DMS53 (cell line): Measurements from ENCODE around the gene MLX.
"Not testable (repeated sequence)": the region's sequence is repeated elsewhere in the genome, so short reads cannot be mapped to it uniquely, and the experiment has no call there.

Source experiments
- DNase-seq: peaks from one replicate; lab custom pipeline; 2025; lab: John Stamatoyannopoulos, UW

The MLX gene

GRCh38 chr17:42536372-42537155 lies 30.3 kb upstream of the MLX start:
- DNase-seq = peak; percentile 97

DNA sequence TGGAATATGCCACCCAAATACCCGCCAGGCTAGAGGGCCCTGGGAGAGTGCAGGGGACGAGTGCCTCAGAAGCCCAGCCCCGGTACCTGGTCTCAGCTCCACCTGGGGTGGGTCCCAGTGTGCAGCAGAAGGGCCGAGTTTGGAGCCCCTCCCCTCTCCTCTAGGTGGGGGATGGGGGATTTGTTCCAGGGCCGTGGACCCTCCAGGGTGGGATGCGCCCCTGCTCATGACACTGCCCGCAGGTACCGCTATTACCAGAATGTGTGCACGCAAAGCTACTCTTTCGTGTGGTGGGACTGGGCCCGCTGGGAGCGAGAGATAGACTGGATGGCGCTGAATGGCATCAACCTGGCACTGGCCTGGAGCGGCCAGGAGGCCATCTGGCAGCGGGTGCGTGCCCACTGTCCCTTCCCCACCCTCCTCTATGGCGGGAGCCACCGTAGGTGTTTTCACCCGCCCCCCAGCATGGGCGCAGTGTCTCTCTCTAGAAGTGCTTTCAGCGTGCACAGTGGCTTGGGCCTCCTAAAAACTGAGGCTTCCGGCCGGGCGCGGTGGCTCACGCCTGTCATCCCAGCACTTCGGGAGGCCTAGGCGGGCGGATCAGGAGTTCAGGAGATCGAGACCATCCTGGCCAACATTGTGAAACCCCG lies 29.6 kb upstream of the MLX start:
- no peak for DNase-seq

- DNase-seq = no peak
These were observed 29.0 kb upstream of the MLX start for GRCh38 chr17:42537826-42538451.

GRCh38 chr17:42538482-42538881 lies 28.4 kb upstream of the MLX start:
- DNase-seq = no peak

DNA sequence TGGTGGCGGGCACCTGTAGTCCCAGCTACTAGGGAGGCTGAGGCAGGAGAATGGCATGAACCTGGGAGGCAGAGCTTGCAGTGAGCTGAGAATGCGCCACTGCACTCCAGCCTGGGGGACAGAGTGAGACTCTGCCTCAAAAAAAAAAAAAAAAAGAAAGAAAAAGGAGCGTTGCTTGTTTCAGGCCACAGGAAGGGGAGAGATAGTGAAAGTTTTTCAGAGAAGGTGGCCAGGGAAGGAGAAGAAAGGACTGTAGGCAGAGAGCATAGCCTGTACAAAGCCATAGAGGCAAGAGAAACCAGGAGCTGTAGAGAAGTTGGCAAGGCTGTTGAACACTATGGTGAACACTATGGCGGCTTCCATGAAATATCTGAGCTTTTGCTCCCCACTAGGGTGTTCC lies 26.3 kb upstream of the MLX start:
- not testable (repeated sequence) for DNase-seq

GRCh38 chr17:42541041-42541833 lies 25.7 kb upstream of the MLX start:
- DNase-seq = peak; percentile 89

- DNase-seq = no peak
These were observed 23.5 kb upstream of the MLX start for GRCh38 chr17:42543190-42544079.

DNA sequence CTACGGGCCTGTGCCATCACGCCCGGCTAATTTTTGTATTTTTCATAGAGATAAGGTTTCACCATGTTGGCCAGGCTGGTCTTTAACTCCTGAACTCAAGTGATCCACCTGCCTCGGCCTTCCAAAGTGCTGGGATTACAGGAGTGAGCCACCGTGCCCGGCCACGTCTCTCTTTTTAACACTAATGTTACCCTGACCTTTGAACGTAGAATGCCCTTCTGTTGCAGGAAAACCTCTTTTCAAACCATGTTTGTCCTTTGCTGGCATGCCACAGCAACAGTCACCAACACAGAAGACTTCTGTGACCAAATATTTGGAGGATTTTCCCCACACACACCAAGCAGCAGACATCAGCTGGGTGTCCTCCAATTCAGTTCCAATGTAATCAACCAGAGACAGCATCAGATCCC lies 22.0 kb upstream of the MLX start:
- DNase-seq = no peak

- not testable (repeated sequence) for DNase-seq
These were observed 21.0 kb upstream of the MLX start for GRCh38 chr17:42545755-42546505.

- DNase-seq = peak; percentile 45
These were observed 19.9 kb upstream of the MLX start for GRCh38 chr17:42547001-42547461.

GRCh38 chr17:42547698-42548069 lies 19.2 kb upstream of the MLX start:
- DNase-seq = peak; percentile 60

GRCh38 chr17:42548070-42548837 lies 18.6 kb upstream of the MLX start:
- peak; percentile 96 for DNase-seq

DNA sequence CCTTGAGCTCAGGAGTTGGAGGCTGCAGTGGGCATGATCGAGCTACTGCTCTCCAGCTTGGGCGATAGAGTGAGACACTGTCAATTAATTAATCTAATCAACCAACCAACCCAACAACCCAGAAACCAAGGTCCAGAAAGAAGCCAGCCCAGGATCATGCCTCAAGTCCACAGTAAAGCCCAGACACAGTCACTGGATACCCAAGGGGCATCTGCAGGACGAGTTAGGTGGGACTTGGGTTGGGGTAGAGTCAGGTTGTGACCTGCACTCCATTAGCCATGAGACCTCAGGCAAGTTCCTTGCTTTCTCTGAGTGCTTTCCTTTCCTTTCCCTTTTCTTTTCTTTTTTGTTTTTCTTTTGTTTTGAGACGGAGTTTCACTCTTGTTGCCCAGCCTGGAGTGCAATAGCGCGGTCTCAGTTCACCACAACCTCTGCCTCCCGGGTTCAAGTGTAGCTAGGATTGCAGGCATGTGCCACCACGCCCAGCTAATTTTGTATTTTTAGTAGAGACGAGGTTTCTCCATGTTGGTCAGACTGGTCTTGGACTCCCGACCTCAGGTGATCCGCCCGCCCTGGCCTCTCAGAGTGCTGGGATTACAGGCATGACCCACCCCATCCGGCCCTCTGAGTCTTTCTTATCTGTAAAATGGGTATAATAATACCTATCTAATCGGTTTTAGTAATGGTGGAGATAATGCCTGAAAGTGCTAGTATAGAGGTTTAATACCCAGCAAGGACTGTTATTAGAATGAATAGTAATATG lies 17.7 kb upstream of the MLX start:
- DNase-seq = no peak

DNA sequence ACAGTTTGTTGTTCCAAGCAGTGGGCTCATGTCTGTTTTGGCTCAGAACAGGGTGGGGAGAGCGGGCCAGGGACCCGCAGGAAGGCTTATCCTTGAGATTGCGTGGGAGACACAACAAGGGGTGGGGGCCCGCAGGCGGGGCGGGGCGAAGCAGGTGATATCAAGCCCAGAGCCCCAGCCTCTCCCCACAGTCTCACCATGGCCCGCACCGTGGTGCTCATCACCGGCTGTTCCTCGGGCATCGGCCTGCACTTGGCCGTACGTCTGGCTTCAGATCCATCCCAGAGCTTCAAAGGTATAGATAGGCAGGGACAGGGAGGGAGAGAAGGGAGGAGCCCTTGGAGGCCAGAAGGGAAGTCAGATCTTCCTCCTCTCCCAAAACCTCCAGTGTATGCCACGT lies 14.2 kb upstream of the MLX start, which contains the start of gene HSD17B1:
TSS of gene HSD17B1 (plus strand) at position 188 of the 400 bp plus-strand sequence. CDS start at position 199, 11 bp downstream.
- not testable (repeated sequence) for DNase-seq

DNA sequence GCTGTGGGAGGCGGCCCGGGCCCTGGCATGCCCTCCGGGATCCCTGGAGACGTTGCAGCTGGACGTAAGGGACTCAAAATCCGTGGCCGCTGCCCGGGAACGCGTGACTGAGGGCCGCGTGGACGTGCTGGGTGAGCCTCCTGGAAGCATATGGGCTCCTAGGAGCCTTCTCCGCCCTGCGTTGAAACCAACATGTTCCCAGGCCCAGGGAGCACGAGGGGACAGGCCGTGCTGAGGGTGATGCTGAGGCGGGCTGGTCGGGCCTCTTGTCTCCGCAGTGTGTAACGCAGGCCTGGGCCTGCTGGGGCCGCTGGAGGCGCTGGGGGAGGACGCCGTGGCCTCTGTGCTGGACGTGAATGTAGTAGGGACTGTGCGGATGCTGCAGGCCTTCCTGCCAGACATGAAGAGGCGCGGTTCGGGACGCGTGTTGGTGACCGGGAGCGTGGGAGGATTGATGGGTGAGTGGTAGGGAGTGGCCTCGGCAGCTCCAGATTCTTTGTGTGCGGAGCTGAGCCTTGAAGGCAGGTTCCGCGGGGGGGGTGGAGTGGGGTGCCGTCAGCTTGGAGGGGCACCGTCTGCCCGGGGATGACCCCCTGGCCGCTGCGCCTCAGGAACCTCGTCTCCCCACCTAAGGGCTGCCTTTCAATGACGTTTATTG lies 13.6 kb upstream of the MLX start:
- DNase-seq = peak; percentile 32

GRCh38 chr17:42553866-42554249 lies 13.0 kb upstream of the MLX start:
- DNase-seq = peak; percentile 64

DNA sequence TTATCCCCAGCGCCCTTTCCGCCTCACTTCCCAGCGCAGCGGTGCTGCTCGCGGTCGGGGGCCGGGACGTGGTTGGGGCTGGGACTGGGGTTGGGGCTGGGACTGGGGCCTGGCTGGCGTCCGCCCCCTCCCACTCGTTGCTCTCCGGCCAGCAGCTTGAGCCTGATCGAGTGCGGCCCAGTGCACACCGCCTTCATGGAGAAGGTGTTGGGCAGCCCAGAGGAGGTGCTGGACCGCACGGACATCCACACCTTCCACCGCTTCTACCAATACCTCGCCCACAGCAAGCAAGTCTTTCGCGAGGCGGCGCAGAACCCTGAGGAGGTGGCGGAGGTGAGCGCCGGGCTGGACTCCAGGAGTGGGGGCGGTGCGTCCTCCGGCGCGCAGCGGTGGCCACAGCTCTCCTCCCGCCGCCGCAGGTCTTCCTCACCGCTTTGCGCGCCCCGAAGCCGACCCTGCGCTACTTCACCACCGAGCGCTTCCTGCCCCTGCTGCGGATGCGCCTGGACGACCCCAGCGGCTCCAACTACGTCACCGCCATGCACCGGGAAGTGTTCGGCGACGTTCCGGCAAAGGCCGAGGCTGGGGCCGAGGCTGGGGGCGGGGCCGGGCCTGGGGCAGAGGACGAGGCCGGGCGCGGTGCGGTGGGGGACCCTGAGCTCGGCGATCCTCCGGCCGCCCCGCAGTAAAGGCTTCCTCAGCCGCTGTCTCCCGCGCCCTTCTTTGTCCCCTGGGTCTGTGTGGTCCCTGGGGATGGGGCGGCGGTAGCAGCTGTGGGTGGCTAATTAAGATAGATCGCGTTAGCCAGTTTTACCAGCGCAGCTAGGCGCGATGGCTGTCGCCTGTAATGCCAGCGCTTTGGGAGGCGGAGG lies 12.4 kb upstream of the MLX start:
- DNase-seq = peak; percentile 91
